Neural progenitor cell (in vitro differentiated cells): Measurements from ENCODE around the gene GP5. TPM values are rescaled to one million over a fixed set of nuclear protein-coding genes. Genes with fewer than 3 reads are reported as not detected.

ENCODE experiments used
- DNase-seq: peaks from one replicate; pipeline ENCODE4 v3.0.0-alpha.2; 2016; ENCODE audit warnings: low spot score
- H2AFZ ChIP-seq: fragments of 200-600 bp; sonication (generic); replicated peaks from 2 replicates; pipeline ENCODE4 v1.6.1; 2016; ENCODE audit warnings: antibody characterized with exemption
- H3F3A ChIP-seq: fragments of 200-600 bp; sonication (generic); 2 replicates; pipeline ENCODE4 v1.6.1; 2016; ENCODE audit warnings: antibody characterized with exemption, low read depth
- H3K27ac ChIP-seq: fragments of 200-600 bp; sonication (generic); 2 replicates; pipeline ENCODE4 v1.5.1; 2016; ENCODE audit warnings: mild to moderate bottlenecking
- H3K27me3 ChIP-seq: fragments of 200-600 bp; sonication (generic); 2 replicates; pipeline ENCODE4 v1.6.1; 2016; ENCODE audit warnings: mild to moderate bottlenecking, moderate library complexity
- H3K36me3 ChIP-seq: fragments of 200-600 bp; sonication (generic); 2 replicates; pipeline ENCODE4 v1.5.1; 2016
- H3K4me1 ChIP-seq: fragments of 200-600 bp; sonication (generic); 2 replicates; pipeline ENCODE4 v1.6.1; 2016; ENCODE audit warnings: mixed run types
- H3K4me2 ChIP-seq: fragments of 200-600 bp; sonication (generic); 2 replicates; pipeline ENCODE4 v1.6.1; 2016
- H3K4me3 ChIP-seq: fragments of 200-600 bp; sonication (generic); 2 replicates; pipeline ENCODE4 v1.5.1; 2016
- H3K79me2 ChIP-seq: fragments of 200-600 bp; sonication (generic); 2 replicates; pipeline ENCODE4 v1.6.1; 2016; ENCODE audit warnings: low read depth
- H3K9ac ChIP-seq: fragments of 200-600 bp; sonication (generic); 2 replicates; pipeline ENCODE4 v1.6.1; 2016
- H3K9me3 ChIP-seq: fragments of 200-600 bp; sonication (generic); 2 replicates; pipeline ENCODE4 v1.5.1; 2016; ENCODE audit warnings: low read depth
- H4K20me1 ChIP-seq: fragments of 200-600 bp; sonication (generic); 2 replicates; pipeline ENCODE4 v1.6.1; 2016; ENCODE audit warnings: low read depth
- H3K27ac Mint-ChIP-seq: 3 replicates; pipeline ENCODE4 v1.8.0; 2021; ENCODE audit warnings: mixed read lengths
- H3K27me3 Mint-ChIP-seq: 2 replicates; pipeline ENCODE4 v1.8.0; 2022; ENCODE audit warnings: low read depth, mild to moderate bottlenecking, inconsistent platforms, moderate library complexity, mixed read lengths; ENCODE audit not compliant: insufficient read depth
- H3K36me3 Mint-ChIP-seq: 3 replicates; pipeline ENCODE4 v1.8.0; 2021; ENCODE audit warnings: mixed read lengths
- H3K4me1 Mint-ChIP-seq: 3 replicates; pipeline ENCODE4 v1.8.0; 2021; ENCODE audit warnings: mixed read lengths
- H3K4me3 Mint-ChIP-seq: 3 replicates; pipeline ENCODE4 v1.8.0; 2021; ENCODE audit warnings: mild to moderate bottlenecking, moderate library complexity, mixed read lengths
- H3K9me3 Mint-ChIP-seq: 3 replicates; pipeline ENCODE4 v1.8.0; 2020; ENCODE audit warnings: mixed read lengths
- CTCF ChIP-seq: fragments of 200-600 bp; sonication (generic); IDR thresholded peaks from 2 replicates; pipeline ENCODE4 v1.5.1; 2017; ENCODE audit warnings: antibody characterized with exemption, mild to moderate bottlenecking
- EZH2 ChIP-seq: fragments of 200-600 bp; sonication (generic); IDR thresholded peaks from 2 replicates; pipeline ENCODE4 v1.6.1; 2017; ENCODE audit warnings: antibody characterized with exemption, mild to moderate bottlenecking, moderate library complexity
- EZH2phosphoT487 ChIP-seq: fragments of 200-600 bp; sonication (generic); IDR thresholded peaks from 2 replicates; pipeline ENCODE4 v1.6.1; 2017; ENCODE audit warnings: antibody characterized with exemption
- total RNA-seq: library from RNA; depleted of rRNA; stranded (reverse); fragments of >200 nt; gene quantifications from 2 replicates; pipeline ENCODE4 v1.2.3, GENCODE V29; 2015; ENCODE audit warnings: low replicate concordance

The GP5 gene
- total RNA-seq, 1 donor from 2014 or later: not detected

GRCh38 chr3:194387926-194388418, 11.1 kb downstream of the GP5 start:
- TF ChIP-seq EZH2 (no peak), EZH2phosphoT487 (no peak), CTCF (no peak)
- peaks cover 21% of the 10 kb centered on the region for H3K9me3 Mint-ChIP-seq
- H3K27me3 Mint-ChIP-seq: peaks cover 5% of the 10 kb centered on the region
- no peak overlapping the region for H3K4me3 Mint-ChIP-seq
- Histone ChIP-seq H3K4me3 (no peak overlapping the region), H3K9me3 (no peaks in the 10 kb centered on the region), H3F3A (peaks cover 34% of the 10 kb centered on the region), H3K36me3 (no peaks in the 10 kb centered on the region), H3K27me3 (no peaks in the 10 kb centered on the region), H3K9ac (no peak overlapping the region), H3K27ac (no peak overlapping the region), H3K79me2 (no peaks in the 10 kb centered on the region), H4K20me1 (no peaks in the 10 kb centered on the region), H3K4me1 (peaks cover 33% of the 10 kb centered on the region), H2AFZ (no peak overlapping the region), H3K4me2 (no peak overlapping the region)
- no peak for DNase-seq
- H3K4me1 Mint-ChIP-seq: peaks cover 9% of the 10 kb centered on the region
- H3K27ac Mint-ChIP-seq: no peak overlapping the region
- H3K36me3 Mint-ChIP-seq: no peaks in the 10 kb centered on the region

GRCh38 chr3:194387276-194387675, 11.8 kb downstream of the GP5 start:
- H3K9me3 ChIP-seq: no peaks in the 10 kb centered on the region
- H3K4me2 ChIP-seq: no peak overlapping the region
- no peak overlapping the region for H3K9ac ChIP-seq
- no peak overlapping the region for H3K27ac ChIP-seq
- no peak overlapping the region for H3K4me3 ChIP-seq
- peaks cover 14% of the 10 kb centered on the region for H3K4me1 Mint-ChIP-seq
- no peak overlapping the region for H2AFZ ChIP-seq
- H3K4me3 Mint-ChIP-seq: no peak overlapping the region
- peaks cover 21% of the 10 kb centered on the region for H3K9me3 Mint-ChIP-seq
- H3K4me1 ChIP-seq: peaks cover 40% of the 10 kb centered on the region
- H4K20me1 ChIP-seq: no peaks in the 10 kb centered on the region
- no peak for DNase-seq
- no peaks in the 10 kb centered on the region for H3K36me3 ChIP-seq
- no peak overlapping the region for H3K27ac Mint-ChIP-seq
- H3K36me3 Mint-ChIP-seq: no peaks in the 10 kb centered on the region
- TF ChIP-seq EZH2 (no peak), EZH2phosphoT487 (no peak), CTCF (no peak)
- no peaks in the 10 kb centered on the region for H3K79me2 ChIP-seq
- peaks cover 5% of the 10 kb centered on the region for H3K27me3 Mint-ChIP-seq
- H3F3A ChIP-seq: peaks cover 41% of the 10 kb centered on the region
- no peaks in the 10 kb centered on the region for H3K27me3 ChIP-seq

GRCh38 chr3:194386648-194387047, 12.4 kb downstream of the GP5 start:
- DNase-seq: peak; percentile 30
- H3K4me1 Mint-ChIP-seq: peaks cover 15% of the 10 kb centered on the region
- Histone ChIP-seq H3K4me1 (peaks cover 43% of the 10 kb centered on the region), H3K9ac (no peak overlapping the region), H3K4me2 (peak overlapping the region; percentile 57), H3K27me3 (no peaks in the 10 kb centered on the region), H3F3A (peaks cover 43% of the 10 kb centered on the region), H4K20me1 (no peaks in the 10 kb centered on the region), H3K27ac (no peak overlapping the region), H3K79me2 (no peaks in the 10 kb centered on the region), H3K4me3 (no peak overlapping the region), H3K9me3 (no peaks in the 10 kb centered on the region), H3K36me3 (no peaks in the 10 kb centered on the region), H2AFZ (no peak overlapping the region)
- peaks cover 21% of the 10 kb centered on the region for H3K9me3 Mint-ChIP-seq
- TF ChIP-seq EZH2phosphoT487: no peak
- TF ChIP-seq EZH2: no peak
- TF ChIP-seq CTCF: no peak
- H3K27me3 Mint-ChIP-seq: peaks cover 5% of the 10 kb centered on the region
- no peak overlapping the region for H3K4me3 Mint-ChIP-seq
- no peaks in the 10 kb centered on the region for H3K36me3 Mint-ChIP-seq
- no peak overlapping the region for H3K27ac Mint-ChIP-seq
